IMR-90 (cell line): ENCODE results near the gene NDUFC2.

ENCODE experiments used
- CHD1 ChIP-seq: IDR thresholded peaks from 2 replicates; pipeline ENCODE4 v1.6.1; 2012; ENCODE audit warnings: low read depth, low read length, improper control_type of control experiment
- CTCF ChIP-seq: conservative IDR thresholded peaks from 2 replicates; pipeline ENCODE4 v1.5.1; 2012; ENCODE audit warnings: mild to moderate bottlenecking, low read depth, low read length, improper control_type of control experiment
- MAZ ChIP-seq: IDR thresholded peaks from 2 replicates; pipeline ENCODE4 v1.6.1; 2012; ENCODE audit warnings: low read depth, mild to moderate bottlenecking, low read length, improper control_type of control experiment, moderate library complexity, borderline replicate concordance
- POLR2A ChIP-seq: IDR thresholded peaks from 2 replicates; pipeline ENCODE4 v1.6.1; 2012; ENCODE audit warnings: mild to moderate bottlenecking, low read depth, low read length
- RFX5 ChIP-seq: IDR thresholded peaks from 2 replicates; pipeline ENCODE4 v1.8.0; 2012; ENCODE audit warnings: low read depth, mild to moderate bottlenecking, low read length, moderate library complexity
- SMC3 ChIP-seq: fragments of 150-350 bp; IDR thresholded peaks from 2 replicates; pipeline ENCODE4 v1.6.1; 2016; ENCODE audit warnings: low read depth, mild to moderate bottlenecking, antibody characterized with exemption, low read length, moderate library complexity
- USF2 ChIP-seq: fragments of 150-350 bp; IDR thresholded peaks from 2 replicates; pipeline ENCODE4 v1.6.1; 2017; ENCODE audit warnings: mild to moderate bottlenecking, antibody characterized with exemption, low read length, low read depth

GRCh38 chr11:78056093-78056492 is 23.6 kb downstream of the NDUFC2 start:
- TF ChIP-seq CTCF, result no peak
- TF ChIP-seq CHD1, result no peak
- no peak for TF ChIP-seq POLR2A
- TF ChIP-seq MAZ, result no peak
- no peak for TF ChIP-seq USF2
- TF ChIP-seq RFX5, result no peak
- TF ChIP-seq SMC3, result no peak
